HepG2 (cell line): ENCODE measurements around the gene KRT2. TPM values are rescaled to one million over a fixed set of nuclear protein-coding genes. Genes with fewer than 3 reads are reported as not detected.

Experiments
- ATAC-seq: fragments of 200-7000 bp; cut with Tn5 transposase; 3 replicates; pipeline ENCODE4 v1.9.1; 2020; ENCODE audit warnings: mild to moderate bottlenecking, moderate library complexity
- BruUV-seq: library from RNA; stranded (reverse); fragments of 400-500 nt; replicated peaks from 2 replicates; lab custom pipeline; 2021; lab: Mats Ljungman, UMichigan
- CTCF ChIA-PET: fragments of 300-600 bp; formaldehyde crosslinking; extraction: SDS; loops from one replicate; lab custom pipeline; 2021; ENCODE audit warnings: low total read pairs, inconsistent platforms, low intra/inter-chr PET ratio; lab: Yijun Ruan, JAX
- POLR2A ChIA-PET: fragments of 350-600 bp; sonication (Branson Sonifier 250); formaldehyde crosslinking; loops from one replicate; lab custom pipeline; 2020; ENCODE audit warnings: antibody characterized with exemption, inconsistent platforms; lab: Yijun Ruan, JAX
- DNase-seq: peaks from one replicate; pipeline ENCODE4 v3.0.0-alpha.2; 2015; ENCODE audit warnings: low spot score
- FAIRE-seq: peaks from 3 replicates; lab custom pipeline; 2011; peaks lifted over from hg19 to GRCh38; lab: Jason Lieb, UNC
- H2AFZ ChIP-seq: one replicate; pipeline ENCODE4 v1.6.1; 2011; ENCODE audit warnings: low read length, inconsistent platforms
- H3K27ac ChIP-seq: fragments of 300-600 bp; 3 replicates; pipeline ENCODE4 v1.8.0; 2011; ENCODE audit warnings: mixed run types, mild to moderate bottlenecking, mixed read lengths, low read length, inconsistent platforms; ENCODE audit not compliant: insufficient read depth; ENCODE audit errors: extremely low read length
- H3K27me3 ChIP-seq, 2 experiments: fragments of 200-600 bp in 1 of 2; 2 replicates in 1 of 2; 3 replicates in 1 of 2; pipeline versions ENCODE4 v1.6.0 to v1.8.0; 2011; ENCODE audit warnings: low read length in 2 of 2, mild to moderate bottlenecking in 2 of 2, moderate library complexity in 2 of 2, inconsistent platforms in 1 of 2; ENCODE audit not compliant: insufficient read depth in 2 of 2, control insufficient read depth in 1 of 2
- H3K36me3 ChIP-seq, 2 experiments: fragments of 200-600 bp in 1 of 2; replicated peaks in 1 of 2; 2 replicates in 1 of 2; 3 replicates in 1 of 2; pipeline versions ENCODE4 v1.5.1 to v1.8.0; 2011; ENCODE audit warnings: low read length in 2 of 2, inconsistent platforms in 1 of 2; ENCODE audit not compliant: insufficient read depth in 2 of 2, control insufficient read depth in 1 of 2
- H3K4me1 ChIP-seq: 2 replicates; pipeline ENCODE4 v1.5.1; 2012; ENCODE audit warnings: low read length, inconsistent platforms; ENCODE audit not compliant: insufficient read depth
- H3K4me2 ChIP-seq: 2 replicates; pipeline ENCODE4 v1.6.0; 2011; ENCODE audit warnings: low read depth, low read length, inconsistent platforms
- H3K4me3 ChIP-seq, 3 experiments: fragments of 200-600 bp in 1 of 3; sonication (generic), shearing (Covaris generic) in 1 of 3; replicated peaks in 1 of 3; 2 replicates each; pipeline ENCODE4 v1.5.1; 2011 to 2016; ENCODE audit warnings: low read length in 3 of 3, inconsistent platforms in 2 of 3, low read depth in 2 of 3, mild to moderate bottlenecking in 2 of 3, control low read depth in 1 of 3, mixed read lengths in 1 of 3; ENCODE audit not compliant: insufficient read depth in 1 of 3
- H3K79me2 ChIP-seq: one replicate; pipeline ENCODE4 v1.6.1; 2011; ENCODE audit warnings: low read length, inconsistent platforms; ENCODE audit not compliant: insufficient read depth
- H3K9ac ChIP-seq: 2 replicates; pipeline ENCODE4 v1.6.0; 2011; ENCODE audit warnings: mild to moderate bottlenecking, low read depth, low read length, inconsistent platforms; ENCODE audit not compliant: insufficient read depth
- H3K9me3 ChIP-seq: 2 replicates; pipeline ENCODE4 v1.5.1; 2012; ENCODE audit warnings: mild to moderate bottlenecking, low read length
- H4K20me1 ChIP-seq: 2 replicates; pipeline ENCODE4 v1.6.0; 2011; ENCODE audit warnings: inconsistent platforms, mild to moderate bottlenecking, low read length, moderate library complexity; ENCODE audit not compliant: insufficient read depth
- ETV6 ChIP-seq: sonication (generic); formaldehyde crosslinking; conservative IDR thresholded peaks from 2 replicates; pipeline ENCODE4 v1.4.0; 2020; ENCODE audit warnings: missing genetic modification reagents
- HCFC1 ChIP-seq: fragments of 150-350 bp; IDR thresholded peaks from 2 replicates; pipeline ENCODE4 v1.6.1; 2014; ENCODE audit warnings: low read depth, low read length
- MAFK ChIP-seq, 2 experiments: IDR thresholded peaks in 1 of 2; conservative IDR thresholded peaks in 1 of 2; 2 replicates each; pipeline ENCODE4 v1.6.1; 2011; ENCODE audit warnings: improper control_type of control experiment in 2 of 2, low read length in 2 of 2
- RFXANK ChIP-seq: IDR thresholded peaks from 2 replicates; pipeline ENCODE4 v1.6.1; 2016
- TCF12 ChIP-seq, 2 experiments: fragments of 450-650 bp in 1 of 2; sonication (generic) in 1 of 2; formaldehyde crosslinking in 1 of 2; IDR thresholded peaks; 2 replicates each; pipeline versions ENCODE4 v1.6.1 to v1.8.0; 2017 to 2022; ENCODE audit warnings: antibody characterized with exemption in 1 of 2, mild to moderate bottlenecking in 1 of 2, missing genetic modification reagents in 1 of 2, moderate library complexity in 1 of 2
- THAP9 ChIP-seq: sonication (generic); formaldehyde crosslinking; IDR thresholded peaks from 2 replicates; pipeline ENCODE4; 2020; ENCODE audit warnings: missing genetic modification reagents, mild to moderate bottlenecking, borderline replicate concordance
- TRIM24 ChIP-seq: sonication (generic); formaldehyde crosslinking; IDR thresholded peaks from 2 replicates; pipeline ENCODE4 v1.8.0; 2022; ENCODE audit warnings: mild to moderate bottlenecking, missing genetic modification reagents
- ZMYM4 ChIP-seq: sonication (generic); formaldehyde crosslinking; IDR thresholded peaks from 2 replicates; pipeline ENCODE4 v1.8.1; 2023; ENCODE audit warnings: mild to moderate bottlenecking, missing genetic modification reagents
- ZNF607 ChIP-seq: sonication (generic); formaldehyde crosslinking; IDR thresholded peaks from 2 replicates; pipeline ENCODE4 v1.5.1; 2020; ENCODE audit warnings: missing genetic modification reagents, mild to moderate bottlenecking, borderline replicate concordance
- WGBS: methylation state at CpG from one replicate; pipeline ENCODE4 v1.1.6; 2017; ENCODE audit warnings: low lambda C conversion rate; 5-methylcytosine and 5-hydroxymethylcytosine counted together
- in situ Hi-C: cut with HindIII; loops from 2 replicates; pipeline ENCODE4 v1.10.0; 2017; ENCODE audit warnings: low pct_unique_long_range_greater_than_20kb; ENCODE audit not compliant: extremely low pct_ligation_motif_present
- intact Hi-C: fragments of 100-400 bp; cut with micrococcal nuclease; formaldehyde crosslinking; loops from one replicate; pipeline ENCODE4 v1.10.0; 2022; ENCODE audit not compliant: unreplicated experiment
- polyA plus RNA-seq, 8 experiments: library from polyadenylated mRNA; depleted of rRNA in 3 of 8; stranded (reverse) in 7 of 8; unstranded in 1 of 8; fragments of >200 nt; fragmentation: Illumina TruSeq in 4 of 8; extraction: Trizol in 4 of 8; gene quantifications; 2 replicates each; pipeline versions ENCODE4 v1.2.1 to v1.2.3, GENCODE V29; 2011 to 2016; ENCODE audit warnings: low read depth in 4 of 8, missing spikeins in 1 of 8, mixed read lengths in 1 of 8; ENCODE audit not compliant: insufficient read depth in 1 of 8
- total RNA-seq, 5 experiments: library from RNA; depleted of rRNA; stranded (reverse); fragments of >200 nt; fragmentation: Illumina TruSeq; extraction: Trizol; gene quantifications; 2 replicates each; pipeline ENCODE4 v1.2.3, GENCODE V29; 2016; ENCODE audit warnings: low read depth in 1 of 5

KRT2 gene
- total and polyA plus RNA-seq, 2 of the 13 experiments (the other 11 are each of a cell fraction or from before 2014, with no cell fraction given) = not detected

DNA sequence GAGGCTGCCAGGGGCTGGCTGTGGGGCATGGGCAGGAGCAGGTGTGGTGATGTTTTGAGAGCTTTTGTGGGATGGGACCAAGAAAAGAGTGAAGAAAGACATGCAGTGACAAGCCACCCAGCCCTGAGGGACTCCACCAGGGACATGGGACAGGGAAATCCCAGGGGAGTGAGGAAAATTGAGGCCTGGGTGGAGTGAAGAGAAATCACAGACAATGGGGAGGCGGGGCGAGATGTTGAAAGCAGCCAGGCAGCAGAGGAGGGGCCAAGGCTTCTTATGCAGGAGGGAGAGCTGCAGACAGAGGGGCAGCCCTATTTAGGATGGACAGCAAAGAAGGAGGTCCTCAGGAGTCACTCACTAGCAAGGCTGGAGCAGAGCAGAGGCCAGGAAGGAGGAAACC, 32.4 kb upstream of the KRT2 start:
- Histone ChIP-seq H3K36me3 (no peaks in the 10 kb centered on the region), H3K9ac (no peak overlapping the region)
- in situ Hi-C loops = loop anchor here (25.0 kb wide), 1 partner anchor 303 kb away; no protein-coding TSS in a partner anchor
- no peak for FAIRE-seq
- BruUV-seq = no TSS peak
- TF ChIP-seq ZMYM4 (CRISPR knock-in tag) (no peak), MAFK (conservative IDR thresholded peaks at IDR 0.05 in 1 of 2, IDR thresholded peaks at IDR 0.05 in 1 of 2; ENCODE audit: low read length in 2 of 2) (no peak), RFXANK (CRISPR knock-in tag) (no peak), TRIM24 (no peak), THAP9 (CRISPR knock-in tag) (no peak), ETV6 (CRISPR knock-in tag) (no peak), HCFC1 (no peak), TCF12 (IDR thresholded peaks at IDR 0.05) (no peak), TCF12 (CRISPR knock-in tag; IDR thresholded peaks at IDR 0.05) (no peak), ZNF607 (CRISPR knock-in tag) (no peak)
- TF ChIP-seq, all 625 proteins: peak for 0
- WGBS = 0% methylated on average over 2 of the region's 2 CpGs
- intact Hi-C loops = no loop called here
- ChIA-PET CTCF (no interaction called here), POLR2A (no interaction called here)
- DNase-seq (no peak), ATAC-seq (no peak)
- H3K27me3 ChIP-seq = peaks cover 4 to 37% of the 10 kb centered on the region in 2 experiments; a peak in 3 of 5 replicates
- H3K27ac ChIP-seq = no peak overlapping the region
- no peaks in the 10 kb centered on the region for H3K9me3 ChIP-seq
- no peaks in the 10 kb centered on the region for H3K4me1 ChIP-seq
- H3K4me2 ChIP-seq = no peak overlapping the region
- no peaks in the 10 kb centered on the region for H4K20me1 ChIP-seq
- no peak overlapping the region for H3K4me3 ChIP-seq
- no peak overlapping the region for H2AFZ ChIP-seq
- no peaks in the 10 kb centered on the region for H3K79me2 ChIP-seq
